GM08714 (cell line): ENCODE data around the gene IARS2.
"Not testable (repeated sequence)": the region's sequence is repeated elsewhere in the genome, so short reads cannot be mapped to it uniquely, and the experiment has no call there.

Experiments used
- H3K4me3 ChIP-seq: fragments of 200-500 bp; sonication (Bioruptor generic); 2 replicates; pipeline ENCODE4 v1.5.1; 2014; ENCODE audit warnings: mild to moderate bottlenecking, low read length, inconsistent platforms
- ZNF274 ChIP-seq: IDR thresholded peaks from 2 replicates; pipeline ENCODE4 v1.6.1; 2012; ENCODE audit warnings: mild to moderate bottlenecking, low read depth, low read length

The IARS2 gene

DNA sequence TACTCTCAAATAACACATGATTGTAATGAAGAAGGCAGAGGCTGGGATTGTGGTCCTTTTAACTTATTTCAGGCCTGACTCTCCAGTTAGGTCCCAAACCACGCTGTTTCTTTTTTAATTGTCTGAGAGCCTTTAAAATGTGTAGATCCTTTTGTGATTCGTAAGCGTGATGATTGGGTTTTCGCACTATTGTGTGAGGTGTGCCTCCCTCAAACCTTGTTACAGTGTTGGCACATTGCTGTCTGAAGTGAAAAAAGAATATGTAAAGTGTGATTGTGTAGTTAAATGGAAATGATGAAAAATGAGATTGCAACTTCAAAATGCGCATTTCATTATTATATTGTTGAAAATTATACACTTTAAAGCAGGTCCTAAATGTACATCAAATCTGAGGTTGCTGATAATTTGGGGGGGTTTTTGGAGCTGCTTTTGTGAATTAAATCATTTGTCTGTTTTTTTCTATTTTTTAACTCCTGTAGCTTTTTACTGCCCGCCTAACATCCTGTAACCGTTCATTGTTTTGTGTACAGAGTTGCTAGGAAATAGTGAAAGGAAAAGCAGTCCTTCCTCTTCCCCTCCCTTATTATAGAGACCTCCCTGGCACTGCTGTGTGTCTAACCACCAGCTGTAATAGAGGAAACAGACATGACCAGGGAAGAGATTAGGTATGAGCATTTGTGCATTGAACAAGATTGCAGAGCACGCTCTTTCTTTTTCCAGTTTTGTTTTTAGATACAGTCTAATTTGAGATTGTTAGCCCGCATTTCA is 43.3 kb downstream of the IARS2 start:
- TF ChIP-seq ZNF274, result no peak

DNA sequence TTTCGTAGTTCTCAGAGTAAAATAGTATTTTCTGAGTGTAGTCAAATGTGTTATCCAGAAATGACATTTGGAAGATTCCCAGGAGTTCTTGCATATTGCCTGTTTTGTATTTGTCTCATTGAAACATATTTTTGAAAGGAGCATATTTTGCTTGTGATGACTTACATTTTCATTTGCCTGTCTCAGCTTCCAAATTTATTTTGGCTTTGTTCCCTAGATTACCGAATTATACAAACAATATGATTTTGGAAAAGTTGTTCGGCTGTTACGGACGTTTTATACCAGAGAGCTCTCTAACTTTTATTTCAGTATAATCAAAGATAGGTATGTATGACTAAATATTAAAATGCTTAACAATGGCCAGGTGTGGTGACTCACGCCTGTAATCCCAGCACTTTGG is 46.0 kb downstream of the IARS2 start:
- no peak for TF ChIP-seq ZNF274
- no peak overlapping the region for H3K4me3 ChIP-seq

More for the DNA sequence above, 43.3 kb downstream of the IARS2 start:
- H3K4me3 ChIP-seq, result no peak overlapping the region

GRCh38 chr1:220144051-220144450 is 50.1 kb downstream of the IARS2 start:
- H3K4me3 ChIP-seq, result no peak overlapping the region
- TF ChIP-seq ZNF274, result no peak

DNA sequence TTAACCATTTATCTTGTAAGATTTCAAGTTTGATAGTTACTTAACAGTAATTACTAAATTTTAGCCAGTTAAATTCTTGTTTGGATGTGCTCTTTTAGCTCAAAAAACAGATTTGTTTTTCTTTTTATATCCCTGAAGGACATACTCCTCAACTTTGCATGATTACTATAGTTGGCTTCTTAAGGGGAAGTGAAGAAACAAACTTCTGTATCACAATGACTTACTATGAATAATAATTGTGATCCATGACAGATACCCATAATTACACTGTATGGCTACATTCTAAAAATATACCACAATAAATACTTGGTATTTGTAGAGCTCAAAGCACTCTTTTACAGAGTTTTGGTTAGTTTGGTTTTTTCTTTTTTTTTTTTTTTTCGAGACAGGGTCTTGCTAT is 55.8 kb downstream of the IARS2 start:
- no peak for TF ChIP-seq ZNF274
- no peak overlapping the region for H3K4me3 ChIP-seq

DNA sequence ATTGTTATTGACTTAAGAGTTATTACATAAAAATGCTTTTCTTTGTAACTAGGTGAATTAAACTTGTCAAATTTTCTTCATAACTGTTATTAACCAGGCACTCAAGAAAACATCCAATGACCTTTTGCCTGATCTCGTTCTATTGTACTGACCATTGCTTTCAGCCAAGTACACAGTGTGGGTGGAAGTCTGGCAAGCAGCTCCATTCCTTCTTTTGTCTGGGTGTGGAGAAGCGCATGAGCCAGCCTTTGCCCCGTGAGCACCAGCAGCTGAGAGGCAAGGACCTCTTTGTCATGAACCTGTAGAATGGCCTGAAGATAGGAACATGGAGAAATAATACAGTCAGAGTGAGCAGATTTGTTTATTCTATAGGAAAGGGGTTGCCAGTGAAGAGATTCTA is 57.5 kb downstream of the IARS2 start:
- no peak for TF ChIP-seq ZNF274
- no peak overlapping the region for H3K4me3 ChIP-seq

DNA sequence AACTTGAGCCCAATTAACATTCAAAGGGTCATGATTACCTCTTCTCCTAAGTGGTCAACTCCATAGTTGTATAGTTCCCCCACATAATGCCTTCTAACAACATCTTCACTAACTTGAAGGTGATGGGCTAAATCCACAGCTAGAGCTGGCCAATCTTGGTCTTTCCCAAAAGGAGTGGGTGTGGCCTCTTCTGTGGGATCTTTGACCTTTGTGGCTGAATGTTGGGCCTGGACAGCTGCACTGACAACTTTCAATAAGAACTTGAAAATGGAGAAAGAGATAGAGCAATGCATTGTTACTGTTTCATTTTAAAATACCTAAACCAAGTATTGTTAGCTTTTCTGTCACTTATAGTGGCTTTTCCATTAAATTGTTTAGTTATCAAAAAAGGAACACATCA is 59.2 kb downstream of the IARS2 start:
- no peak for TF ChIP-seq ZNF274
- H3K4me3 ChIP-seq, result no peak overlapping the region

- no peak overlapping the region for H3K4me3 ChIP-seq
- TF ChIP-seq ZNF274, result no peak
Observed at GRCh38 chr1:220156620-220157146, 62.8 kb downstream of the IARS2 start.

GRCh38 chr1:220157738-220158137 is 63.8 kb downstream of the IARS2 start:
- no peak for TF ChIP-seq ZNF274
- H3K4me3 ChIP-seq, result no peak overlapping the region

- H3K4me3 ChIP-seq, result not testable (repeated sequence)
Observed at GRCh38 chr1:220158530-220158929, 64.6 kb downstream of the IARS2 start.

DNA sequence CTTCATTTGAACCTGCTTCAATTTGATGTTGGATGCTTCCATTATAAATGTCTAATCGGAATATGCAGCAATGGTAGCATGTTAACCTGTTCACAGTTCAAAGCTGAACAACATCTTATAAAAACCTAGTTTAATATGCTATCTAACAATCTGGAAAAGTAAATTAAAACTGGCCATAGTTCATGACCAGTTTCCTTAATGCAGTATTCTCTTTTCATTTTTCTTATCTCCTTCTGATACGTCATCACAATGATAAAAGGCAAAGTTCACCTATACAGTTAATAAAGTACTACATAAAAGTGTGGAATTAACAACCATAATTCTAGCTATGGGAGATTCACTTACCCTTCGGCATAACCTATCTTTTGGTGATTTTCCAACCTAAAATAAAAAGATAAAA is 65.1 kb downstream of the IARS2 start:
- H3K4me3 ChIP-seq, result no peak overlapping the region
- no peak for TF ChIP-seq ZNF274

DNA sequence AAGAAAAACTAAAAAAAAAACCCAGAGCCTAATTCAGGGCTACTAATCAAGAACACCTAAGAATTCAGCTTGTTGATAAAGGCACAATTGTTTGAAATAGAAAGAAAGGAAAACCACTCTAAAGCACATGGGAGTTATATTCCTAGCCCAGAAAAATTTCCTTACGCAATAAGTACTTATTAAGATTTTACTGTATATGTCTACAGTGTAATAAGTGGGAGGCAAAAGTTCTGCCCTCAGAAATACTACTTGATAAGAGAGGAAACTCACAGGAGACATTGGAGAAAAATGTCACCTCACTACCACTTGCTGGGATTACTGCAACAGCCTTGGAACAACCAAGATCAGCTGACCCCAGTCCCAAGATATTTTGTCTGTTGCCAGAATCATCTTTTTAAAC is 66.1 kb downstream of the IARS2 start:
- no peak for TF ChIP-seq ZNF274
- H3K4me3 ChIP-seq, result no peak overlapping the region

DNA sequence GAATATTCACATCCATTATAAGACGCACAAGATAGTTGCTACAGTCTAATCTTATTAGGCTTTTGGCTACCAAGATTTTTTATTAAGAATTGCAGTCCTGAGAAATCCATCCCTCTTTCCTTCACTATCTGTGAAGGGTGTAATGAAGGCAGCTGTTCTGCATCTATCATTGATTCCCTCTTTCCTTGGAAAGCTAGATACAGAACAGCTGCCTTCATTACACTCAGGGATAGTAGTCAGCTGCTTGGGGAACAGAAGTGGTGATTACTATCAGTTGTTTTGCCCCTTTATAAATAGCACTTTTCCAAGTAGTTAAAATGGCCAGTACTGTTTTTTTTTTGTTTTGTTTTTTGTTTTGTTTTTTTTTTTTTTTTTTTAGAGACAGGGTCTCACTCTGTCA is 70.2 kb downstream of the IARS2 start:
- H3K4me3 ChIP-seq, result no peak overlapping the region
- no peak for TF ChIP-seq ZNF274

- H3K4me3 ChIP-seq, result no peak overlapping the region
- no peak for TF ChIP-seq ZNF274
Observed at GRCh38 chr1:220164517-220164916, 70.6 kb downstream of the IARS2 start.

GRCh38 chr1:220166853-220167252 is 72.9 kb downstream of the IARS2 start:
- TF ChIP-seq ZNF274, result no peak
- H3K4me3 ChIP-seq, result no peak overlapping the region

GRCh38 chr1:220169887-220170286 is 76.0 kb downstream of the IARS2 start:
- H3K4me3 ChIP-seq, result not testable (repeated sequence)
